GM13977 (cell line): ENCODE results near the gene LY86.

Experiments
- DNase-seq: peaks from one replicate; pipeline ENCODE4 v3.0.0; 2012; ENCODE audit warnings: low spot score
- CTCF ChIP-seq: IDR thresholded peaks from 2 replicates; pipeline ENCODE4 v1.5.1; 2012; ENCODE audit warnings: mild to moderate bottlenecking, control low read depth; ENCODE audit not compliant: insufficient read depth; ENCODE audit errors: extremely low read depth, missing control alignments
- in situ Hi-C: fragments of 300-500 bp; cut with MboI; formaldehyde crosslinking; loops from one replicate; pipeline ENCODE4 v1.12.0; 2022; ENCODE audit warnings: low sequenced_read_pairs, low pct_unique_long_range_greater_than_20kb, mixed read lengths, inconsistent platforms; ENCODE audit not compliant: unreplicated experiment

The LY86 gene

DNA sequence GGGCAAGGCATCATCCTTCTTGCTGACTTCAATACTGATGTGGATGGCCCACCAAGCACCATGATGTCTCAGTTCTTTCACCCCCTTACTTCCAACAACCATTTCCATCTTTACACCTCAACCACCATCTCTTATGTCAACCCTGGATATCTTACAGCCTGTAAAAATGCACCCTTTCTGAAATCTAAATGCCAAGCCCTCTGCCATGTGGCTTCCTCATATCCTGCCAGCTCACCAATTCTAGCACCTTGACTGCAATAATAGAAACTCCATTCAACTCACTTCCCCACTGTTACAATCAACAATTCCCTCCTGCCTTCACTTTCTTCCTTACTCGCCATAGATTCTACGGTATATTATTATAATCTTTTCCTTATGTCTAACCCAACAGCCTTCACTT, 57.9 kb downstream of the LY86 start:
- DNase-seq = no peak
- TF ChIP-seq CTCF = no peak
- in situ Hi-C loops = no loop called here

GRCh38 chr6:6646859-6647258, 58.3 kb downstream of the LY86 start:
- DNase-seq = no peak
- in situ Hi-C loops = no loop called here

GRCh38 chr6:6648692-6649343, 60.3 kb downstream of the LY86 start:
- in situ Hi-C loops = no loop called here
- no peak for DNase-seq
- no peak for TF ChIP-seq CTCF

More at GRCh38 chr6:6646859-6647258, 58.3 kb downstream of the LY86 start:
- TF ChIP-seq CTCF = peak; percentile 18

GRCh38 chr6:6649824-6650349, 61.4 kb downstream of the LY86 start:
- in situ Hi-C loops = no loop called here
- DNase-seq = no peak
- TF ChIP-seq CTCF = no peak

DNA sequence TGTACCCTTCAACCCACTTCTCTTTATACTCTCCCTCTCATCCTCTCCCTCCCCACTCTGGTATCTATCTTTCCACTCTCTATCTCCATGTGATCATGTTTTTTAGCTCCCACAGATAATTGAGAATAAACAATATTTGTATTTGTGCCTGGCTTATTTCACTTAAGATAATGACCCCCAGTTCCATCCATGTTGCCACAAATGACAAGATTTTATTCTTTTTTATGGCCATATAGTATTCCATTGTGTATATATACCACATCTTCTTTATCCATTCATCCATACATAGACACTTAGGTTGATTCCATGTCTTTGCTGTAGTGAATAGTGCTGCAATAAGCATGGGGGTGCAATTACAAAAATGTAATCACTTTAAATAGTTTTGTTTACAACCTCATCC, 62.3 kb downstream of the LY86 start:
- DNase-seq = no peak
- in situ Hi-C loops = no loop called here
- TF ChIP-seq CTCF = no peak

- TF ChIP-seq CTCF = no peak
- DNase-seq = no peak
- in situ Hi-C loops = no loop called here
Observed at GRCh38 chr6:6651335-6651734, 62.8 kb downstream of the LY86 start.
